Tibial nerve (tissue), 3 donors: ENCODE data around the gene POU2AF3.

Experiments used
- POLR2A ChIP-seq, 2 donors: fragments of 450-650 bp; IDR thresholded peaks; one replicate each; pipeline ENCODE4 v1.6.1; 2017; ENCODE audit warnings: antibody characterized with exemption in 2 of 2, mild to moderate bottlenecking in 2 of 2, moderate library complexity in 2 of 2
- TF ChIP-seq, protein P1 (sequence below), 5 experiments: fragments of 200-600 bp in 3 of 5; fragments of 450-650 bp in 2 of 5; sonication (generic) in 3 of 5; IDR thresholded peaks; one replicate each; pipeline ENCODE4 v1.5.1; 2016 to 2019; ENCODE audit warnings: antibody characterized with exemption in 5 of 5, mild to moderate bottlenecking in 3 of 5, moderate library complexity in 2 of 5

DNA sequence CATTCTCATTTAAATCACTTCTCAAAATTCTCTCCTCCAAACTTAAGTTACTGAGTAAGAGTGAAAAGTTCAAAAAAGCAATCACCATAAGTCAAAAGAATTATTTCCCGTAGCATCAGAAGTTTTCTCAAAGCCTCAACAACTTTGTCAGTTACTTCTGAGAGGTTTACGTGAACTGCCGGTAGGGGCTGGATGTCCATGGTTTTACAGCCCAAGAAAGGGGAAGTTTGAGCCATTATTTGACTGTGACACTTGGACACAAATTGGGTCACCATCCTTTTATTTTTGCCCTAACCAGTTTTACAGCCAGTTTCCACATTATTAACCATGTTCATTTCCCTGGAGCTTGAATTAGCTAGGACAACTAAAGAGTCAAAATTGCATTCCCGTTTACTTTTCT is 7.5 kb downstream of the POU2AF3 start:
- TF ChIP-seq, protein P1, sequence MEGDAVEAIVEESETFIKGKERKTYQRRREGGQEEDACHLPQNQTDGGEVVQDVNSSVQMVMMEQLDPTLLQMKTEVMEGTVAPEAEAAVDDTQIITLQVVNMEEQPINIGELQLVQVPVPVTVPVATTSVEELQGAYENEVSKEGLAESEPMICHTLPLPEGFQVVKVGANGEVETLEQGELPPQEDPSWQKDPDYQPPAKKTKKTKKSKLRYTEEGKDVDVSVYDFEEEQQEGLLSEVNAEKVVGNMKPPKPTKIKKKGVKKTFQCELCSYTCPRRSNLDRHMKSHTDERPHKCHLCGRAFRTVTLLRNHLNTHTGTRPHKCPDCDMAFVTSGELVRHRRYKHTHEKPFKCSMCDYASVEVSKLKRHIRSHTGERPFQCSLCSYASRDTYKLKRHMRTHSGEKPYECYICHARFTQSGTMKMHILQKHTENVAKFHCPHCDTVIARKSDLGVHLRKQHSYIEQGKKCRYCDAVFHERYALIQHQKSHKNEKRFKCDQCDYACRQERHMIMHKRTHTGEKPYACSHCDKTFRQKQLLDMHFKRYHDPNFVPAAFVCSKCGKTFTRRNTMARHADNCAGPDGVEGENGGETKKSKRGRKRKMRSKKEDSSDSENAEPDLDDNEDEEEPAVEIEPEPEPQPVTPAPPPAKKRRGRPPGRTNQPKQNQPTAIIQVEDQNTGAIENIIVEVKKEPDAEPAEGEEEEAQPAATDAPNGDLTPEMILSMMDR (IDR thresholded peaks at IDR 0.05), result no peak
- TF ChIP-seq POLR2A (IDR thresholded peaks at IDR 0.05), result no peak
